ENCODE results near the gene HUWE1.

DNA sequence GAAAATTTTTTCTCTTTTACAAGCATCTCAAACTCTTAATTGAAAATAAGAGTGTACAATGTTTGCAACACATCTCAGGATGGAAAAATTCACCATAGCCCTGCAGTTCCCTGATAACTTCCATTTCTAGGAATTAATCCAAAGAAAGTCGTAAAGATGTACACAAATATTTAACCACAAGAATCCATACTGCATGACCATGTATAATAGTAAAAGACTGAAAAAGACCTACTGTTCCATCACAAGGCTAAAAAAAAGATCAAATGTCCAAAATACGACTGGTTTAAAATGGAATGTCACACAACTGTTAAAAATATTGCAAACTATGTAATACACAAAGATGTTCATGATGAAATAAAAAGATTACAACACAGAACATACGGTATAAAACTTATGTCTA lies 32.1 kb downstream of the HUWE1 start:
- no peak for TF ChIP-seq CTCF (IDR thresholded peaks at IDR 0.05 in 8 of 11, conservative IDR thresholded peaks at IDR 0.05 in 3 of 11)
- no peak for TF ChIP-seq POLR2A (IDR thresholded peaks at IDR 0.05)
- TF ChIP-seq POLR2AphosphoS5 (IDR thresholded peaks at IDR 0.05): no peak
